Neural crest cell (in vitro differentiated cells): ENCODE data around the gene RAPGEF2. TPM values are rescaled to one million over a fixed set of nuclear protein-coding genes. Genes with fewer than 3 reads are reported as not detected.

Experiments used
- DNase-seq: peaks from one replicate; pipeline ENCODE4 v3.0.0; 2021; ENCODE audit warnings: low read depth, mixed read lengths, low spot score
- H3K27ac Mint-ChIP-seq: one replicate; pipeline ENCODE4 v1.8.0; 2021; ENCODE audit warnings: mild to moderate bottlenecking, mixed read lengths; ENCODE audit not compliant: unreplicated experiment
- H3K27me3 Mint-ChIP-seq: 2 replicates; pipeline ENCODE4 v1.8.0; 2021; ENCODE audit warnings: low read depth, mild to moderate bottlenecking, mixed read lengths
- H3K36me3 Mint-ChIP-seq: 2 replicates; pipeline ENCODE4 v1.8.0; 2021; ENCODE audit warnings: low read depth, mild to moderate bottlenecking, mixed read lengths
- H3K4me1 Mint-ChIP-seq: 2 replicates; pipeline ENCODE4 v1.8.0; 2021; ENCODE audit warnings: mixed read lengths
- H3K4me3 Mint-ChIP-seq: one replicate; pipeline ENCODE4 v1.8.0; 2021; ENCODE audit warnings: mild to moderate bottlenecking, mixed read lengths
- H3K9me3 Mint-ChIP-seq: 2 replicates; pipeline ENCODE4 v1.8.0; 2021; ENCODE audit warnings: mixed read lengths
- total RNA-seq: library from RNA; stranded (reverse); gene quantifications from 2 replicates; pipeline ENCODE4 v1.2.1, GENCODE V29; 2021
- TF ChIP-seq, protein P1 (sequence below): fragments of 200-600 bp; sonication (generic); conservative IDR thresholded peaks from 2 replicates; pipeline ENCODE4 v1.5.0; 2021; ENCODE audit warnings: antibody characterized with exemption, mild to moderate bottlenecking

The RAPGEF2 gene
- total RNA-seq, 1 donor from 2014 or later = 44.2 TPM

GRCh38 chr4:159326480-159326879, 223.6 kb downstream of the RAPGEF2 start:
- H3K27me3 Mint-ChIP-seq = no peaks in the 10 kb centered on the region
- no peaks in the 10 kb centered on the region for H3K4me1 Mint-ChIP-seq
- no peak overlapping the region for H3K4me3 Mint-ChIP-seq
- peaks cover 18% of the 10 kb centered on the region for H3K36me3 Mint-ChIP-seq
- no peak for DNase-seq
- H3K9me3 Mint-ChIP-seq = peaks cover 7% of the 10 kb centered on the region
- TF ChIP-seq, protein P1, sequence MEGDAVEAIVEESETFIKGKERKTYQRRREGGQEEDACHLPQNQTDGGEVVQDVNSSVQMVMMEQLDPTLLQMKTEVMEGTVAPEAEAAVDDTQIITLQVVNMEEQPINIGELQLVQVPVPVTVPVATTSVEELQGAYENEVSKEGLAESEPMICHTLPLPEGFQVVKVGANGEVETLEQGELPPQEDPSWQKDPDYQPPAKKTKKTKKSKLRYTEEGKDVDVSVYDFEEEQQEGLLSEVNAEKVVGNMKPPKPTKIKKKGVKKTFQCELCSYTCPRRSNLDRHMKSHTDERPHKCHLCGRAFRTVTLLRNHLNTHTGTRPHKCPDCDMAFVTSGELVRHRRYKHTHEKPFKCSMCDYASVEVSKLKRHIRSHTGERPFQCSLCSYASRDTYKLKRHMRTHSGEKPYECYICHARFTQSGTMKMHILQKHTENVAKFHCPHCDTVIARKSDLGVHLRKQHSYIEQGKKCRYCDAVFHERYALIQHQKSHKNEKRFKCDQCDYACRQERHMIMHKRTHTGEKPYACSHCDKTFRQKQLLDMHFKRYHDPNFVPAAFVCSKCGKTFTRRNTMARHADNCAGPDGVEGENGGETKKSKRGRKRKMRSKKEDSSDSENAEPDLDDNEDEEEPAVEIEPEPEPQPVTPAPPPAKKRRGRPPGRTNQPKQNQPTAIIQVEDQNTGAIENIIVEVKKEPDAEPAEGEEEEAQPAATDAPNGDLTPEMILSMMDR = no peak
- H3K27ac Mint-ChIP-seq = no peak overlapping the region

DNA sequence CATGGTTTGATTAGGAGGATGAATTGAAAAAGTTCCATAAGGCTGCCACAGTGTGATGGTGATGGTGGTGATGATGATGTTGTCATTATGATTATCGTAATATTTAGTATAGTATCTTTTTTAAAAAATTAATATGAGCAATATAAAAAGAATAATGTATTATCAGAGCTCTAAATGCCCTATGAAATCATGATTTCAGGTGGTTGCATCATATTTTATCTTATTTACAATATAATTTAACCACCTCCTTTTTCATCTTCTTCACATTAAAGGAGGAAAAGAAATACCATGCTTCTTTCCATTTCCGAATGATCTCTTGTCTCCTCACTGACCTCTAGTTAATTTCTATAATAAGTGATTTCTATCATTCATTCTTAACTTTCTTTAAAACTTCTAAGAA, 225.9 kb downstream of the RAPGEF2 start:
- DNase-seq = no peak
- no peaks in the 10 kb centered on the region for H3K9me3 Mint-ChIP-seq
- H3K27me3 Mint-ChIP-seq = no peaks in the 10 kb centered on the region
- no peak overlapping the region for H3K4me3 Mint-ChIP-seq
- TF ChIP-seq, protein P1 = no peak
- H3K27ac Mint-ChIP-seq = no peak overlapping the region
- H3K36me3 Mint-ChIP-seq = peaks cover 13% of the 10 kb centered on the region
- no peaks in the 10 kb centered on the region for H3K4me1 Mint-ChIP-seq

- Mint-ChIP-seq H3K4me1 (no peaks in the 10 kb centered on the region), H3K9me3 (peaks cover 4% of the 10 kb centered on the region), H3K27ac (no peak overlapping the region), H3K27me3 (no peaks in the 10 kb centered on the region), H3K4me3 (no peak overlapping the region), H3K36me3 (peaks cover 24% of the 10 kb centered on the region)
- TF ChIP-seq, protein P1 = no peak
- no peak for DNase-seq
Measured at GRCh38 chr4:159334461-159334860, 231.6 kb downstream of the RAPGEF2 start.

DNA sequence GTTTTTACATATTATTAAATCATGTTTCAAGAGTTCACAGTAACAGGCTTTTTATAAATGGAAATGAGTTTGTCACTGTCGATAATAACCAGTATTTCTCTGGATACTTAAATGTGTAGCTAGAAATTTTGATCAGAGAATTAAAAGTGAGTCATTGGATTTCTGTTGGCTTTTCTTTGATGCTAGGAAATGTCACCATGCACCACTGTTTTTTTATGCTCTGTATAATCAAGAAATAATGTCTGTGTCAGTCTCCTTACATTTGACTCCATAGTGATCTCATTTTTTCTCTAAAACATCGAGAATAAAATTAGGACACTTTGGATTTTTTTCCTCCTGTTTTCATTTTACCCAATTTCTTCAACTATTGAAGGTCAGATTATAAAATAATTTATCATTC, 234.2 kb downstream of the RAPGEF2 start:
- TF ChIP-seq, protein P1 = no peak
- Mint-ChIP-seq H3K27ac (no peak overlapping the region), H3K27me3 (no peaks in the 10 kb centered on the region), H3K4me3 (no peak overlapping the region), H3K9me3 (peaks cover 4% of the 10 kb centered on the region), H3K4me1 (no peaks in the 10 kb centered on the region), H3K36me3 (peaks cover 22% of the 10 kb centered on the region)
- no peak for DNase-seq

- no peak overlapping the region for H3K4me3 Mint-ChIP-seq
- H3K27ac Mint-ChIP-seq = no peak overlapping the region
- peaks cover 22% of the 10 kb centered on the region for H3K36me3 Mint-ChIP-seq
- no peaks in the 10 kb centered on the region for H3K27me3 Mint-ChIP-seq
- H3K9me3 Mint-ChIP-seq = no peaks in the 10 kb centered on the region
- no peaks in the 10 kb centered on the region for H3K4me1 Mint-ChIP-seq
- no peak for DNase-seq
- TF ChIP-seq, protein P1 = no peak
Measured at GRCh38 chr4:159341522-159341921, 238.6 kb downstream of the RAPGEF2 start.

DNA sequence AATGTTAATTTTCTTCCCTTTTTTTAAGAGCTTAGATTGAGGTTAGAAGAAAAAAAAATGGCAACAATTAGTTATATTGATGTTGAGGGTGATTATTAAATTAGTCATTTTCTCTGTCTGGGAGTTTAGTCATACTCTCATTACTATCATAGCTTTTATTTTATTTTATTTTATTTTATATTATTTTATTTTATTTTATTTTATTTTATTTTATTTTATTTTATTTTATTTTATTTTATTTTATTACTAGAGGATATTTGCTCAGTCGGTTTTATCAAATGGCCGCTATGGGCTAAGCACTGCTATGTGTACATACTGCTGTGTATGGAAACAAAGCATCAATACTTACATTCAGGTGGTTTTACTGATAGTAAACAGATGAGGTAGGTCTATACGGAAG, 239.5 kb downstream of the RAPGEF2 start:
- Mint-ChIP-seq H3K9me3 (no peaks in the 10 kb centered on the region), H3K4me3 (no peak overlapping the region), H3K36me3 (peaks cover 22% of the 10 kb centered on the region), H3K4me1 (no peaks in the 10 kb centered on the region), H3K27ac (no peak overlapping the region), H3K27me3 (no peaks in the 10 kb centered on the region)
- no peak for DNase-seq
- TF ChIP-seq, protein P1 = no peak
